H9 (cell line): ENCODE data around the gene MORN1. TPM values are rescaled to one million over a fixed set of nuclear protein-coding genes. Genes with fewer than 3 reads are reported as not detected.

ENCODE experiments used
- DNase-seq: peaks from one replicate; pipeline ENCODE4 v3.0.0-alpha.2; 2017
- H2AFZ ChIP-seq: one replicate; pipeline ENCODE4 v1.6.1; 2013; ENCODE audit warnings: mild to moderate bottlenecking, low read length, control low read depth, moderate library complexity
- H2AK5ac ChIP-seq: 2 replicates; pipeline ENCODE4 v1.6.1; 2013; ENCODE audit warnings: low read length, control low read depth, mixed read lengths; ENCODE audit not compliant: insufficient read length
- H2BK120ac ChIP-seq: one replicate; pipeline ENCODE4 v1.6.1; 2013; ENCODE audit warnings: low read depth, mild to moderate bottlenecking, low read length, control low read depth, inconsistent platforms; ENCODE audit not compliant: poor library complexity, severe bottlenecking
- H2BK12ac ChIP-seq: 2 replicates; pipeline ENCODE4 v1.6.1; 2013; ENCODE audit warnings: low read length, control low read depth, mixed read lengths, low read depth; ENCODE audit not compliant: insufficient read length
- H2BK15ac ChIP-seq: 2 replicates; pipeline ENCODE4 v1.6.1; 2013; ENCODE audit warnings: low read depth, low read length, control low read depth
- H2BK20ac ChIP-seq: one replicate; pipeline ENCODE4 v1.6.1; 2013; ENCODE audit warnings: low read depth, mild to moderate bottlenecking, low read length, control low read depth, inconsistent platforms; ENCODE audit not compliant: poor library complexity, severe bottlenecking
- H2BK5ac ChIP-seq: 2 replicates; pipeline ENCODE4 v1.6.1; 2013; ENCODE audit warnings: low read length, control low read depth, mixed read lengths; ENCODE audit not compliant: insufficient read length
- H3K14ac ChIP-seq: 2 replicates; pipeline ENCODE4 v1.6.1; 2013; ENCODE audit warnings: low read length, control low read depth; ENCODE audit not compliant: insufficient read depth
- H3K18ac ChIP-seq: 2 replicates; pipeline ENCODE4 v1.6.1; 2013; ENCODE audit warnings: low read depth, mild to moderate bottlenecking, mixed read lengths, low read length, control low read depth; ENCODE audit not compliant: insufficient read length
- H3K23ac ChIP-seq: 2 replicates; pipeline ENCODE4 v1.6.1; 2013; ENCODE audit warnings: low read length, control low read depth, mixed read lengths, low read depth; ENCODE audit not compliant: insufficient read length
- H3K23me2 ChIP-seq: 2 replicates; pipeline ENCODE4 v1.6.1; 2013; ENCODE audit warnings: low read depth, mild to moderate bottlenecking, mixed read lengths, low read length, control low read depth; ENCODE audit not compliant: insufficient read length, poor library complexity, severe bottlenecking
- H3K27ac ChIP-seq: 2 replicates; pipeline ENCODE4 v1.5.1; 2013; ENCODE audit warnings: low read length, control low read depth, mixed read lengths, low read depth; ENCODE audit not compliant: insufficient read length
- H3K27me3 ChIP-seq: 2 replicates; pipeline ENCODE4 v1.6.1; 2013; ENCODE audit warnings: low read length, control low read depth, inconsistent platforms; ENCODE audit not compliant: insufficient read depth
- H3K4ac ChIP-seq: 2 replicates; pipeline ENCODE4 v1.6.1; 2013; ENCODE audit warnings: low read depth, mild to moderate bottlenecking, control low read depth, inconsistent platforms, low read length, moderate library complexity
- H3K4me1 ChIP-seq: 2 replicates; pipeline ENCODE4 v1.6.1; 2013; ENCODE audit warnings: low read length, control low read depth, inconsistent platforms; ENCODE audit not compliant: insufficient read depth
- H3K4me2 ChIP-seq: 2 replicates; pipeline ENCODE4 v1.6.1; 2013; ENCODE audit warnings: low read length, control low read depth, mixed read lengths; ENCODE audit not compliant: insufficient read length, insufficient read depth
- H3K56ac ChIP-seq: 2 replicates; pipeline ENCODE4 v1.6.1; 2013; ENCODE audit warnings: low read depth, mild to moderate bottlenecking, mixed read lengths, low read length, control low read depth; ENCODE audit not compliant: insufficient read length
- H3K79me1 ChIP-seq: 2 replicates; pipeline ENCODE4 v1.6.1; 2013; ENCODE audit warnings: low read depth, mild to moderate bottlenecking, moderate library complexity, low read length, control low read depth, inconsistent platforms; ENCODE audit not compliant: insufficient read depth, poor library complexity, severe bottlenecking
- H3K79me2 ChIP-seq: 2 replicates; pipeline ENCODE4 v1.6.1; 2013; ENCODE audit warnings: low read length, control low read depth, inconsistent platforms; ENCODE audit not compliant: insufficient read depth
- H3K9ac ChIP-seq: 2 replicates; pipeline ENCODE4 v1.6.1; 2013; ENCODE audit warnings: low read length, control low read depth, mixed read lengths; ENCODE audit not compliant: insufficient read length; ENCODE audit errors: extremely low read depth
- H3K9me3 ChIP-seq: one replicate; pipeline ENCODE4 v1.6.1; 2013; ENCODE audit warnings: low read depth, low read length, inconsistent platforms; ENCODE audit not compliant: control insufficient read depth
- H3T11ph ChIP-seq: one replicate; pipeline ENCODE4 v1.6.1; 2013; ENCODE audit warnings: mild to moderate bottlenecking, low read length, control low read depth, inconsistent platforms
- H4K20me1 ChIP-seq: one replicate; pipeline ENCODE4 v1.6.1; 2013; ENCODE audit not compliant: control insufficient read depth, insufficient read length, insufficient read depth
- H4K5ac ChIP-seq: 2 replicates; pipeline ENCODE4 v1.6.1; 2013; ENCODE audit warnings: low read depth, mild to moderate bottlenecking, mixed read lengths, low read length, control low read depth; ENCODE audit not compliant: insufficient read length
- H4K8ac ChIP-seq: replicated peaks from 2 replicates; pipeline ENCODE4 v1.6.1; 2013; ENCODE audit warnings: low read length, control low read depth, mixed read lengths, low read depth; ENCODE audit not compliant: insufficient read length
- H4K91ac ChIP-seq: 2 replicates; pipeline ENCODE4 v1.6.1; 2013; ENCODE audit warnings: low read depth, mild to moderate bottlenecking, moderate library complexity, mixed read lengths, low read length, control low read depth; ENCODE audit not compliant: insufficient read length
- H3K27ac Mint-ChIP-seq, 3 experiments: 2 replicates in 2 of 3; 3 replicates in 1 of 3; pipeline ENCODE4 v1.8.0; 2020 to 2021; ENCODE audit warnings: mixed read lengths in 3 of 3, mild to moderate bottlenecking in 1 of 3, moderate library complexity in 1 of 3
- H3K27me3 Mint-ChIP-seq: 2 replicates; pipeline ENCODE4 v1.8.0; 2021; ENCODE audit warnings: low read depth, mild to moderate bottlenecking, moderate library complexity, mixed read lengths
- H3K36me3 Mint-ChIP-seq, 3 experiments: 2 replicates in 2 of 3; 3 replicates in 1 of 3; pipeline ENCODE4 v1.8.0; 2020 to 2021; ENCODE audit warnings: low read depth in 3 of 3, mixed read lengths in 3 of 3; ENCODE audit not compliant: insufficient read depth in 1 of 3
- H3K4me1 Mint-ChIP-seq, 2 experiments: 2 replicates each; pipeline ENCODE4 v1.8.0; 2020; ENCODE audit warnings: mixed read lengths in 2 of 2
- H3K4me3 Mint-ChIP-seq, 2 experiments: 2 replicates in 1 of 2; 3 replicates in 1 of 2; pipeline ENCODE4 v1.8.0; 2020 to 2021; ENCODE audit warnings: mild to moderate bottlenecking in 2 of 2, mixed read lengths in 2 of 2, moderate library complexity in 1 of 2
- H3K9me3 Mint-ChIP-seq, 2 experiments: 2 replicates in 1 of 2; 3 replicates in 1 of 2; pipeline ENCODE4 v1.8.0; 2020; ENCODE audit warnings: mild to moderate bottlenecking in 2 of 2, mixed read lengths in 2 of 2, moderate library complexity in 1 of 2
- WGBS: extraction: QIAGEN DNeasy Blood & Tissue Kit; methylation state at CpG from one replicate; pipeline ENCODE4 v1.1.7; 2013; ENCODE audit warnings: missing lambda C conversion rate, low lambda C conversion rate, mixed read lengths; ENCODE audit not compliant: insufficient read length; ENCODE audit errors: extremely low coverage; 5-methylcytosine and 5-hydroxymethylcytosine counted together
- total RNA-seq: library from RNA; stranded (reverse); gene quantifications from 2 replicates; pipeline ENCODE4 v1.2.1, GENCODE V29; 2021
- TF ChIP-seq, protein P1 (sequence below): fragments of 200-600 bp; sonication (generic); conservative IDR thresholded peaks from 3 replicates; pipeline ENCODE4 v1.8.0; 2021; ENCODE audit warnings: antibody characterized with exemption, mild to moderate bottlenecking

Gene MORN1
- total RNA-seq, 1 experiment from 2014 or later, result 12.7 TPM

GRCh38 chr1:2438641-2439040 lies 47.3 kb upstream of the MORN1 start:
- Histone ChIP-seq H2AK5ac (no peak overlapping the region), H2AFZ (no peak overlapping the region), H3K27ac (no peak overlapping the region), H4K8ac (no peak overlapping the region), H3K27me3 (peaks cover 4% of the 10 kb centered on the region; the same call in 1 of the 2 replicates), H3K4me1 (no peaks in the 10 kb centered on the region), H2BK12ac (no peak overlapping the region), H4K5ac (no peak overlapping the region), H3K9ac (no peak overlapping the region), H2BK20ac (no peak overlapping the region), H3K23me2 (peaks cover 6% of the 10 kb centered on the region), H3K4ac (no peak overlapping the region), H3T11ph (no peak overlapping the region), H4K20me1 (no peaks in the 10 kb centered on the region), H3K56ac (no peak overlapping the region), H3K4me2 (no peak overlapping the region), H4K91ac (no peak overlapping the region), H3K9me3 (no peaks in the 10 kb centered on the region), H3K23ac (no peak overlapping the region), H3K18ac (no peak overlapping the region), H2BK120ac (no peak overlapping the region), H3K79me2 (no peaks in the 10 kb centered on the region), H2BK5ac (no peak overlapping the region), H2BK15ac (no peak overlapping the region), H3K14ac (no peak overlapping the region; the same call in 1 of the 2 replicates), H3K79me1 (no peaks in the 10 kb centered on the region)
- H3K4me3 Mint-ChIP-seq, result no peak overlapping the region
- H3K4me1 Mint-ChIP-seq, result no peaks in the 10 kb centered on the region
- TF ChIP-seq, protein P1, sequence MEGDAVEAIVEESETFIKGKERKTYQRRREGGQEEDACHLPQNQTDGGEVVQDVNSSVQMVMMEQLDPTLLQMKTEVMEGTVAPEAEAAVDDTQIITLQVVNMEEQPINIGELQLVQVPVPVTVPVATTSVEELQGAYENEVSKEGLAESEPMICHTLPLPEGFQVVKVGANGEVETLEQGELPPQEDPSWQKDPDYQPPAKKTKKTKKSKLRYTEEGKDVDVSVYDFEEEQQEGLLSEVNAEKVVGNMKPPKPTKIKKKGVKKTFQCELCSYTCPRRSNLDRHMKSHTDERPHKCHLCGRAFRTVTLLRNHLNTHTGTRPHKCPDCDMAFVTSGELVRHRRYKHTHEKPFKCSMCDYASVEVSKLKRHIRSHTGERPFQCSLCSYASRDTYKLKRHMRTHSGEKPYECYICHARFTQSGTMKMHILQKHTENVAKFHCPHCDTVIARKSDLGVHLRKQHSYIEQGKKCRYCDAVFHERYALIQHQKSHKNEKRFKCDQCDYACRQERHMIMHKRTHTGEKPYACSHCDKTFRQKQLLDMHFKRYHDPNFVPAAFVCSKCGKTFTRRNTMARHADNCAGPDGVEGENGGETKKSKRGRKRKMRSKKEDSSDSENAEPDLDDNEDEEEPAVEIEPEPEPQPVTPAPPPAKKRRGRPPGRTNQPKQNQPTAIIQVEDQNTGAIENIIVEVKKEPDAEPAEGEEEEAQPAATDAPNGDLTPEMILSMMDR, result no peak
- no CpG with 5 or more reads among the region's 14 CpGs for WGBS
- H3K27me3 Mint-ChIP-seq, result peaks cover 45% of the 10 kb centered on the region
- H3K27ac Mint-ChIP-seq, result no peak overlapping the region
- H3K36me3 Mint-ChIP-seq, result no peaks in the 10 kb centered on the region
- no peak for DNase-seq
- H3K9me3 Mint-ChIP-seq, result no peaks in the 10 kb centered on the region
